VCaP (cell line): ENCODE data around the gene RNF166.

ENCODE experiments used
- H3K27ac ChIP-seq: fragments of 450-650 bp; 2 replicates; pipeline ENCODE4 v1.5.1; 2017
- CTCF ChIP-seq: fragments of 450-650 bp; conservative IDR thresholded peaks from 2 replicates; pipeline ENCODE4 v1.5.1; 2017; ENCODE audit warnings: mild to moderate bottlenecking, moderate library complexity

The RNF166 gene

GRCh38 chr16:88716201-88716600, 10.0 kb upstream of the RNF166 start:
- no peak overlapping the region for H3K27ac ChIP-seq
- TF ChIP-seq CTCF, result no peak

GRCh38 chr16:88715312-88716190, 9.3 kb upstream of the RNF166 start:
- H3K27ac ChIP-seq, result no peak overlapping the region
- TF ChIP-seq CTCF, result no peak

GRCh38 chr16:88714420-88715302, 8.5 kb upstream of the RNF166 start:
- TF ChIP-seq CTCF, result no peak
- no peak overlapping the region for H3K27ac ChIP-seq

GRCh38 chr16:88713568-88714419, 7.6 kb upstream of the RNF166 start:
- no peak for TF ChIP-seq CTCF

GRCh38 chr16:88713054-88713453, 6.8 kb upstream of the RNF166 start:
- TF ChIP-seq CTCF, result no peak

More at GRCh38 chr16:88713568-88714419, 7.6 kb upstream of the RNF166 start:
- no peak overlapping the region for H3K27ac ChIP-seq

GRCh38 chr16:88712362-88712979, 6.3 kb upstream of the RNF166 start:
- H3K27ac ChIP-seq, result no peak overlapping the region
- TF ChIP-seq CTCF, result no peak

More at GRCh38 chr16:88713054-88713453, 6.8 kb upstream of the RNF166 start:
- H3K27ac ChIP-seq, result no peak overlapping the region
